Measurements from ENCODE around the gene DDR1. TPM values are rescaled to one million over a fixed set of nuclear protein-coding genes. Genes with fewer than 3 reads are reported as not detected.
"Not testable (repeated sequence)": the region's sequence is repeated elsewhere in the genome, so short reads cannot be mapped to it uniquely, and the experiment has no call there.

The DDR1 gene
- total RNA-seq, 1 experiment from 2014 or later: 230 TPM

GRCh38 chr6:30857112-30857511, 27.2 kb upstream of the DDR1 start (continued):
- TF ChIP-seq GABPB1 (CRISPR knock-in tag; IDR thresholded peaks at IDR 0.05) (no peak), E2F5 (CRISPR knock-in tag; IDR thresholded peaks at IDR 0.05) (no peak), ZBTB43 (CRISPR knock-in tag; IDR thresholded peaks at IDR 0.05) (no peak), SMAD4 (CRISPR knock-in tag; IDR thresholded peaks at IDR 0.05) (no peak), IRF2 (CRISPR knock-in tag; IDR thresholded peaks at IDR 0.05; ENCODE audit: borderline replicate concordance, low read depth) (no peak)

GRCh38 chr6:30857549-30857948, 26.8 kb upstream of the DDR1 start:
- Mint-ChIP-seq H3K27me3 (ENCODE audit: low read depth) (peaks cover 30% of the 10 kb centered on the region), H3K4me1 (peaks cover 12% of the 10 kb centered on the region), H3K27ac (no peak overlapping the region), H3K9me3 (peaks cover 79% of the 10 kb centered on the region), H3K4me3 (no peak overlapping the region), H3K36me3 (peaks cover 42% of the 10 kb centered on the region)
- POLR2A ChIA-PET: interaction anchor here (1.1 kb wide), 1 partner anchor 23 kb away, joined by 6 read pairs; no protein-coding TSS in a partner anchor
- CTCF ChIA-PET: interaction anchor here (1.2 kb wide), 1 partner anchor 14 kb away, joined by 3 read pairs; no protein-coding TSS in a partner anchor
- DNase-seq (ENCODE audit: low spot score) (no peak), ATAC-seq (no peak)
- TF ChIP-seq ZNF671 (CRISPR knock-in tag; IDR thresholded peaks at IDR 0.05): no peak
- no peak for TF ChIP-seq FOXP4 (CRISPR knock-in tag; IDR thresholded peaks at IDR 0.05)
- TF ChIP-seq IRF2 (CRISPR knock-in tag; IDR thresholded peaks at IDR 0.05; ENCODE audit: borderline replicate concordance, low read depth): no peak
- TF ChIP-seq MLX (CRISPR knock-in tag; IDR thresholded peaks at IDR 0.05): no peak
- TF ChIP-seq ZNF396 (CRISPR knock-in tag; IDR thresholded peaks at IDR 0.05; ENCODE audit: borderline replicate concordance): no peak
- no peak for TF ChIP-seq JAZF1 (CRISPR knock-in tag; IDR thresholded peaks at IDR 0.05)
- TF ChIP-seq RELA (CRISPR knock-in tag; IDR thresholded peaks at IDR 0.05; ENCODE audit: borderline replicate concordance): no peak
- no peak for TF ChIP-seq GTF2I (CRISPR knock-in tag; conservative IDR thresholded peaks at IDR 0.05)
- no peak for TF ChIP-seq ZBTB21 (CRISPR knock-in tag; IDR thresholded peaks at IDR 0.05; ENCODE audit: borderline replicate concordance)
- TF ChIP-seq ATF3 (CRISPR knock-in tag; conservative IDR thresholded peaks at IDR 0.05): no peak
- no peak for TF ChIP-seq NFYB (CRISPR knock-in tag; conservative IDR thresholded peaks at IDR 0.05; ENCODE audit: low read depth)
- TF ChIP-seq ZNF121 (CRISPR knock-in tag; IDR thresholded peaks at IDR 0.05): no peak
- no peak for TF ChIP-seq SMAD4 (CRISPR knock-in tag; IDR thresholded peaks at IDR 0.05)

- peak; percentile 41; the same call in 1 of the 2 replicates for TF ChIP-seq ZNF317 (CRISPR knock-in tag; IDR thresholded peaks at IDR 0.05; ENCODE audit: borderline replicate concordance, low read depth)
- ATAC-seq; CTCF ChIA-PET; DNase-seq (ENCODE audit: low spot score); H3K4me1 Mint-ChIP-seq; H3K27ac Mint-ChIP-seq; POLR2A ChIA-PET; H3K4me3 Mint-ChIP-seq: not testable (repeated sequence)
- Mint-ChIP-seq H3K36me3 (peaks cover 35% of the 10 kb centered on the region), H3K9me3 (peaks cover 78% of the 10 kb centered on the region), H3K27me3 (ENCODE audit: low read depth) (peaks cover 28% of the 10 kb centered on the region)
Measured at GRCh38 chr6:30859726-30860125, 24.6 kb upstream of the DDR1 start.
